ENCODE measurements around the gene SPACA9.
A peak's percentile ranks its signal among the peaks of the same experiment; 100 is the strongest.

The SPACA9 gene

GRCh38 chr9:132887181-132888120 is 8.8 kb downstream of the SPACA9 start:
- CTCF ChIA-PET, result no interaction called here
- DNase-seq (ENCODE audit: low spot score), result no peak
- POLR2A ChIA-PET (ENCODE audit: low non-redundant PET), result no interaction called here
- H3K27ac ChIP-seq, result no peak overlapping the region
- no peak for TF ChIP-seq CTCF (conservative IDR thresholded peaks at IDR 0.05; ENCODE audit: low read depth)

DNA sequence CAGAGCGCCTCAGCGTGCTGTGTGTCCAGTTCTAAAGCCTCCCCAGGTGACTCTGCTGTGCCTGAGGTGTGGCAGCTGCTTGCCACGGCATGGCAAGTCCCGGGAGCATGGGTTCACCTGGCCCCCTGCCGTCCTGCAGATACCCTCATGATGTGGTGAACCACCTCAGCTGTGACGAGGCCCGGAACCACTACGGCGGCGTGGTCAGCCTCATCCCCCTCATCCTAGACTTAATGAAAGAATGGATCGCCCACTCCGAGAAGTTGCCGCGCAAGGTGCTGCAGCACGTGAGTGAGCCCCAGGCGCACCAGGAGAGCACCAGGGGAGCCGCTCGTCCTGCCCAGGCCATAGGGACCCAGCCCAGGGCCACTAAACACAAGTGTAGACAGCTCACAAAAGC is 9.5 kb downstream of the SPACA9 start:
- ChIA-PET CTCF (interaction anchor here (0.7 kb wide), 1 partner anchor 39 kb away, joined by 3 read pairs; no protein-coding TSS in a partner anchor), POLR2A (ENCODE audit: low non-redundant PET) (interaction anchor here (0.6 kb wide), 1 partner anchor 8 kb away, joined by 3 read pairs; no protein-coding TSS in a partner anchor)
- DNase-seq (ENCODE audit: low spot score), result no peak
- H3K27ac ChIP-seq, result no peak overlapping the region
- TF ChIP-seq CTCF (conservative IDR thresholded peaks at IDR 0.05; ENCODE audit: low read depth), result no peak

GRCh38 chr9:132892400-132892799 is 13.7 kb downstream of the SPACA9 start:
- ChIA-PET CTCF (interaction anchor here (0.6 kb wide), 1 partner anchor 83 kb away, joined by 3 read pairs; no protein-coding TSS in a partner anchor), POLR2A (ENCODE audit: low non-redundant PET) (no interaction called here)
- H3K27ac ChIP-seq, result no peak overlapping the region

GRCh38 chr9:132894346-132894745 is 15.6 kb downstream of the SPACA9 start:
- DNase-seq (ENCODE audit: low spot score), result peak; percentile 88
- POLR2A ChIA-PET (ENCODE audit: low non-redundant PET), result no interaction called here
- CTCF ChIA-PET, result interaction anchor here (0.7 kb wide), 1 partner anchor 172 kb away, joined by 3 read pairs; no protein-coding TSS in a partner anchor
- H3K27ac ChIP-seq, result peak overlapping the region; percentile 61; the same call in 1 of the 2 replicates
- TF ChIP-seq CTCF (conservative IDR thresholded peaks at IDR 0.05; ENCODE audit: low read depth), result no peak

More at GRCh38 chr9:132892400-132892799, 13.7 kb downstream of the SPACA9 start:
- no peak for DNase-seq (ENCODE audit: low spot score)
- TF ChIP-seq CTCF (conservative IDR thresholded peaks at IDR 0.05; ENCODE audit: low read depth), result no peak

DNA sequence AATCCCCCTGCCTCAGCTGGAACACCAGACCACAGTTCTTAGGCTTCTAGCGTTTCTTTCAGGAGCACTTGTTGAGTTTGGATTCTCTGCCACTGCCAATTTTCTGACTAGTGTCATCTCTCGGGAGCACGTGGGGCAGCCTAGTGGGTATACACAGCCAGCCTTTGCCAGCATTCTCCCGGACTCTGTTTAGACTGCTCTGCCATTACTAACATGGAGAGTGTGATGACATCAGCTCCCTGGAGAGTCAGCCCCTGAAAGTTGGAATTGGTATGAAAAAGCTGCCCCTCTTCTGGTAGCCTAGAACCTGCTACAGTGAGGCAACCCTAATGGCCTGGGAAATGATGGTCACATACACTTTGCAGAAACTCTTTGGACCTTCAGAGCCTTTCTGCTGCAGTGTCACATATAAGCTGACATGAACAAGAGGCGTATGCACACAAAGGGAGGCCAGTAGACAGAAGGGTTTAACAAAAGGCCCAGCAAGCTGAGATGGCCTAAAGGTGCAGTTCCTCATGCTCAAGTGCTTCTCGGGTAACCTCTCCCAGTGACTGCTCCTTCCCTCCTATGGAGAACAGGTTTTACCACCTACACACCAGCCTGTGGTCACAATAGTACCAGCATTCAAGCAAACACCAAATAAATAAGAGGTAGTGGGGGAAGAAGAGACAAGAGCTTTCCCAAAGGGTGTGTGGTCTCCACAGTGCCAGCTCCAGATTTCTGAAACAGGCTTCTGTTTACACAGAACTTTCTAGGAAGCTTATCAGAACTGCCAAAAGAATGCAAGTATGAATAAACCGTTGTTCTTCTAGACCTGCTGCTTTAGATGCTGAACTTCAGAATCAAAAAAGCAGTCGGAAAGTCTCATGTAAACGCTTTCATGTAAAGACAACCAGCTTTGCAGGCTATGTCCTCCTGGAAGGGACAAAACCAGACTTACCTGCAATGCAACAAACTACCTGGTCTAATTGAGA is 16.5 kb downstream of the SPACA9 start:
- CTCF ChIA-PET, result interaction anchor here (0.5 to 1.1 kb wide), 5 partner anchors 14 to 82 kb away, joined by 3 to 6 read pairs (median 4); no protein-coding TSS in a partner anchor
- DNase-seq (ENCODE audit: low spot score), result no peak
- no peak for TF ChIP-seq CTCF (conservative IDR thresholded peaks at IDR 0.05; ENCODE audit: low read depth)
- peak overlapping the region; percentile 61 for H3K27ac ChIP-seq
- POLR2A ChIA-PET (ENCODE audit: low non-redundant PET), result no interaction called here

- no peak for TF ChIP-seq CTCF (conservative IDR thresholded peaks at IDR 0.05; ENCODE audit: low read depth)
- CTCF ChIA-PET, result interaction anchor here (0.7 to 1.1 kb wide), 3 partner anchors 17 to 550 kb away, joined by 3 to 5 read pairs (median 4); no protein-coding TSS in a partner anchor
- no peak for DNase-seq (ENCODE audit: low spot score)
- POLR2A ChIA-PET (ENCODE audit: low non-redundant PET), result interaction anchor here (0.6 kb wide), 1 partner anchor 8 kb away, joined by 3 read pairs; no protein-coding TSS in a partner anchor
- H3K27ac ChIP-seq, result no peak overlapping the region
These were observed 17.6 kb downstream of the SPACA9 start for GRCh38 chr9:132896264-132896663.
